Measurements from ENCODE around the gene ZNF669.

DNA sequence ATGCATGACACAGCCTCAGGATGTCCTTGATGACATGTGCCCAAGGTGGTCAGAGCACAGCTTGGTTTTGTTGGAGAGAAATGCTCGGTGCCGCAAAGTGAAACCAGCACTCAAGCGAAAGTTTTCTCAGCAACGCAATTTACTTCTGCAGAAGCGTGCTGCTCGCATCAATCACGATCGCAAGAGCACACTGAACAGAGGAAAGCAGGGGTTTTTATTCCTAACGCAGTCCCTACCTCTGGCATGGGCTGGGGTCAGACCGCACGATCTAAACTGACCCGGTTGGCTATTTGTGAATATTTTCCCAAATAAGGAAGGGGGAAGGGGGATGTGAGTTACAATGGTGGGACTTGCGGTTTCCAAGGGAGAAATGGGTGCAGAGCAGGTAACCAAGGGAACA is 809 bp upstream of the ZNF669 start:
- TF ChIP-seq POLR2AphosphoS5 (IDR thresholded peaks at IDR 0.05; ENCODE audit: low read depth) = no peak
- TF ChIP-seq, protein P1, sequence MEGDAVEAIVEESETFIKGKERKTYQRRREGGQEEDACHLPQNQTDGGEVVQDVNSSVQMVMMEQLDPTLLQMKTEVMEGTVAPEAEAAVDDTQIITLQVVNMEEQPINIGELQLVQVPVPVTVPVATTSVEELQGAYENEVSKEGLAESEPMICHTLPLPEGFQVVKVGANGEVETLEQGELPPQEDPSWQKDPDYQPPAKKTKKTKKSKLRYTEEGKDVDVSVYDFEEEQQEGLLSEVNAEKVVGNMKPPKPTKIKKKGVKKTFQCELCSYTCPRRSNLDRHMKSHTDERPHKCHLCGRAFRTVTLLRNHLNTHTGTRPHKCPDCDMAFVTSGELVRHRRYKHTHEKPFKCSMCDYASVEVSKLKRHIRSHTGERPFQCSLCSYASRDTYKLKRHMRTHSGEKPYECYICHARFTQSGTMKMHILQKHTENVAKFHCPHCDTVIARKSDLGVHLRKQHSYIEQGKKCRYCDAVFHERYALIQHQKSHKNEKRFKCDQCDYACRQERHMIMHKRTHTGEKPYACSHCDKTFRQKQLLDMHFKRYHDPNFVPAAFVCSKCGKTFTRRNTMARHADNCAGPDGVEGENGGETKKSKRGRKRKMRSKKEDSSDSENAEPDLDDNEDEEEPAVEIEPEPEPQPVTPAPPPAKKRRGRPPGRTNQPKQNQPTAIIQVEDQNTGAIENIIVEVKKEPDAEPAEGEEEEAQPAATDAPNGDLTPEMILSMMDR (IDR thresholded peaks at IDR 0.05; ENCODE audit: insufficient read depth, low read length) = no peak
- TF ChIP-seq, protein P2, sequence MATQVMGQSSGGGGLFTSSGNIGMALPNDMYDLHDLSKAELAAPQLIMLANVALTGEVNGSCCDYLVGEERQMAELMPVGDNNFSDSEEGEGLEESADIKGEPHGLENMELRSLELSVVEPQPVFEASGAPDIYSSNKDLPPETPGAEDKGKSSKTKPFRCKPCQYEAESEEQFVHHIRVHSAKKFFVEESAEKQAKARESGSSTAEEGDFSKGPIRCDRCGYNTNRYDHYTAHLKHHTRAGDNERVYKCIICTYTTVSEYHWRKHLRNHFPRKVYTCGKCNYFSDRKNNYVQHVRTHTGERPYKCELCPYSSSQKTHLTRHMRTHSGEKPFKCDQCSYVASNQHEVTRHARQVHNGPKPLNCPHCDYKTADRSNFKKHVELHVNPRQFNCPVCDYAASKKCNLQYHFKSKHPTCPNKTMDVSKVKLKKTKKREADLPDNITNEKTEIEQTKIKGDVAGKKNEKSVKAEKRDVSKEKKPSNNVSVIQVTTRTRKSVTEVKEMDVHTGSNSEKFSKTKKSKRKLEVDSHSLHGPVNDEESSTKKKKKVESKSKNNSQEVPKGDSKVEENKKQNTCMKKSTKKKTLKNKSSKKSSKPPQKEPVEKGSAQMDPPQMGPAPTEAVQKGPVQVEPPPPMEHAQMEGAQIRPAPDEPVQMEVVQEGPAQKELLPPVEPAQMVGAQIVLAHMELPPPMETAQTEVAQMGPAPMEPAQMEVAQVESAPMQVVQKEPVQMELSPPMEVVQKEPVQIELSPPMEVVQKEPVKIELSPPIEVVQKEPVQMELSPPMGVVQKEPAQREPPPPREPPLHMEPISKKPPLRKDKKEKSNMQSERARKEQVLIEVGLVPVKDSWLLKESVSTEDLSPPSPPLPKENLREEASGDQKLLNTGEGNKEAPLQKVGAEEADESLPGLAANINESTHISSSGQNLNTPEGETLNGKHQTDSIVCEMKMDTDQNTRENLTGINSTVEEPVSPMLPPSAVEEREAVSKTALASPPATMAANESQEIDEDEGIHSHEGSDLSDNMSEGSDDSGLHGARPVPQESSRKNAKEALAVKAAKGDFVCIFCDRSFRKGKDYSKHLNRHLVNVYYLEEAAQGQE (IDR thresholded peaks at IDR 0.05; ENCODE audit: insufficient replicate concordance, low read depth) = no peak

All from HL-60 (cell line).